ENCODE measurements around the gene TXNL4B. TPM values are rescaled to one million over a fixed set of nuclear protein-coding genes. Genes with fewer than 3 reads are reported as not detected.

TXNL4B gene
- total and polyA plus RNA-seq, 2 donors (not counting 1 experiment from before 2014, with no cell fraction given) = 9.9 to 16.1 TPM

GRCh38 chr16:72049110-72049509 lies 44.3 kb downstream of the TXNL4B start:
- peaks cover 0 to 12% (median 8%) of the 10 kb centered on the region in 3 donors for H3K9me3 ChIP-seq (ENCODE audit: control extremely low read depth in 1 of 3, control insufficient read depth in 2 of 3, insufficient read depth in 1 of 3, low read length in 2 of 3)
- H3K79me2 ChIP-seq (ENCODE audit: control insufficient read depth, insufficient read depth, low read length) = no peaks in the 10 kb centered on the region
- no peaks in the 10 kb centered on the region for H3K4me1 ChIP-seq (ENCODE audit: control insufficient read depth in 2 of 2, insufficient read depth in 2 of 2, low read length in 2 of 2)
- H3K36me3 ChIP-seq (replicated peaks in 1 of 2; ENCODE audit: control extremely low read depth in 1 of 2, control insufficient read depth in 1 of 2, extremely low read depth in 1 of 2, insufficient read depth in 2 of 2, low read length in 1 of 2) = no peaks in the 10 kb centered on the region
- intact Hi-C loops (cut with micrococcal nuclease) = no loop called here
- H4K20me1 ChIP-seq (ENCODE audit: control insufficient read depth, insufficient read depth, low read length, poor library complexity, severe bottlenecking) = no peaks in the 10 kb centered on the region
- peaks cover 9% of the 10 kb centered on the region for H3K9me3 Mint-ChIP-seq (ENCODE audit: insufficient read depth)
- CTCF ChIA-PET = no interaction called here
- no peak overlapping the region for H3K4me2 ChIP-seq (replicated peaks; ENCODE audit: low read depth, low read length, poor library complexity, severe bottlenecking)
- H3K27ac ChIP-seq (ENCODE audit: low read length in 2 of 2) = no peak overlapping the region
- no peaks in the 10 kb centered on the region for H3K27me3 ChIP-seq (replicated peaks in 1 of 4; ENCODE audit: control extremely low read depth in 1 of 4, control insufficient read depth in 3 of 4, insufficient read depth in 4 of 4, low read length in 3 of 4)
- POLR2A ChIA-PET = no interaction called here
- no peak overlapping the region for H3K4me3 ChIP-seq (ENCODE audit: control extremely low read depth in 1 of 5, extremely low read depth in 1 of 5, insufficient read depth in 1 of 5, low read depth in 2 of 5, low read length in 4 of 5)
- no peaks in the 10 kb centered on the region for H3K4me1 Mint-ChIP-seq
- no peak for TF ChIP-seq EZH2 (IDR thresholded peaks at IDR 0.05; ENCODE audit: borderline replicate concordance, insufficient read depth, low read depth, low read length, poor library complexity, severe bottlenecking)
- TF ChIP-seq, protein P1, sequence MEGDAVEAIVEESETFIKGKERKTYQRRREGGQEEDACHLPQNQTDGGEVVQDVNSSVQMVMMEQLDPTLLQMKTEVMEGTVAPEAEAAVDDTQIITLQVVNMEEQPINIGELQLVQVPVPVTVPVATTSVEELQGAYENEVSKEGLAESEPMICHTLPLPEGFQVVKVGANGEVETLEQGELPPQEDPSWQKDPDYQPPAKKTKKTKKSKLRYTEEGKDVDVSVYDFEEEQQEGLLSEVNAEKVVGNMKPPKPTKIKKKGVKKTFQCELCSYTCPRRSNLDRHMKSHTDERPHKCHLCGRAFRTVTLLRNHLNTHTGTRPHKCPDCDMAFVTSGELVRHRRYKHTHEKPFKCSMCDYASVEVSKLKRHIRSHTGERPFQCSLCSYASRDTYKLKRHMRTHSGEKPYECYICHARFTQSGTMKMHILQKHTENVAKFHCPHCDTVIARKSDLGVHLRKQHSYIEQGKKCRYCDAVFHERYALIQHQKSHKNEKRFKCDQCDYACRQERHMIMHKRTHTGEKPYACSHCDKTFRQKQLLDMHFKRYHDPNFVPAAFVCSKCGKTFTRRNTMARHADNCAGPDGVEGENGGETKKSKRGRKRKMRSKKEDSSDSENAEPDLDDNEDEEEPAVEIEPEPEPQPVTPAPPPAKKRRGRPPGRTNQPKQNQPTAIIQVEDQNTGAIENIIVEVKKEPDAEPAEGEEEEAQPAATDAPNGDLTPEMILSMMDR (IDR thresholded peaks at IDR 0.05) = no peak
- DNase-seq = no peak
- H3K27ac Mint-ChIP-seq = no peak overlapping the region
- H3K9ac ChIP-seq (ENCODE audit: low read length) = no peak overlapping the region
- ATAC-seq (ENCODE audit: low read depth) = no peak
- no peak overlapping the region for H2AFZ ChIP-seq (ENCODE audit: insufficient read depth, low read depth, low read length, poor library complexity, severe bottlenecking)
- no peaks in the 10 kb centered on the region for H3K27me3 Mint-ChIP-seq
- H3K4me3 Mint-ChIP-seq = no peak overlapping the region

- H3K4me1 ChIP-seq (ENCODE audit: control insufficient read depth in 2 of 2, insufficient read depth in 2 of 2, low read length in 2 of 2) = no peaks in the 10 kb centered on the region
- ChIA-PET CTCF (no interaction called here), POLR2A (no interaction called here)
- no peak overlapping the region for H3K4me2 ChIP-seq (replicated peaks; ENCODE audit: low read depth, low read length, poor library complexity, severe bottlenecking)
- no peak overlapping the region for H3K9ac ChIP-seq (ENCODE audit: low read length)
- no peaks in the 10 kb centered on the region for H3K27me3 Mint-ChIP-seq
- no peaks in the 10 kb centered on the region for H4K20me1 ChIP-seq (ENCODE audit: control insufficient read depth, insufficient read depth, low read length, poor library complexity, severe bottlenecking)
- no peaks in the 10 kb centered on the region for H3K79me2 ChIP-seq (ENCODE audit: control insufficient read depth, insufficient read depth, low read length)
- no peaks in the 10 kb centered on the region for H3K4me1 Mint-ChIP-seq
- intact Hi-C loops (cut with micrococcal nuclease) = no loop called here
- H3K9me3 ChIP-seq (ENCODE audit: control extremely low read depth in 1 of 3, control insufficient read depth in 2 of 3, insufficient read depth in 1 of 3, low read length in 2 of 3) = peaks cover 1 to 12% (median 7%) of the 10 kb centered on the region in 3 donors
- no peak for DNase-seq
- TF ChIP-seq, protein P1 (IDR thresholded peaks at IDR 0.05) = no peak
- TF ChIP-seq EZH2 (IDR thresholded peaks at IDR 0.05; ENCODE audit: borderline replicate concordance, insufficient read depth, low read depth, low read length, poor library complexity, severe bottlenecking) = no peak
- no peak overlapping the region for H3K4me3 ChIP-seq (ENCODE audit: control extremely low read depth in 1 of 5, extremely low read depth in 1 of 5, insufficient read depth in 1 of 5, low read depth in 2 of 5, low read length in 4 of 5)
- peaks cover 6% of the 10 kb centered on the region for H3K9me3 Mint-ChIP-seq (ENCODE audit: insufficient read depth)
- 86% methylated on average over 1 of the region's 2 CpGs for WGBS (ENCODE audit: insufficient coverage)
- no peak overlapping the region for H3K4me3 Mint-ChIP-seq
- H3K36me3 ChIP-seq (replicated peaks in 1 of 2; ENCODE audit: control extremely low read depth in 1 of 2, control insufficient read depth in 1 of 2, extremely low read depth in 1 of 2, insufficient read depth in 2 of 2, low read length in 1 of 2) = peaks cover 6 to 16% of the 10 kb centered on the region in 2 experiments
- no peak overlapping the region for H3K27ac ChIP-seq (ENCODE audit: low read length in 2 of 2)
- no peak overlapping the region for H3K27ac Mint-ChIP-seq
- ATAC-seq (ENCODE audit: low read depth) = no peak
- H2AFZ ChIP-seq (ENCODE audit: insufficient read depth, low read depth, low read length, poor library complexity, severe bottlenecking) = no peak overlapping the region
- no peaks in the 10 kb centered on the region for H3K27me3 ChIP-seq (replicated peaks in 1 of 4; ENCODE audit: control extremely low read depth in 1 of 4, control insufficient read depth in 3 of 4, insufficient read depth in 4 of 4, low read length in 3 of 4)
These were observed 48.5 kb downstream of the TXNL4B start for GRCh38 chr16:72044825-72045359.
